Prostate gland (tissue), 2 donors: ENCODE measurements around the gene KLHL3.

ENCODE experiments used
- CTCF ChIP-seq, 4 experiments: fragments of 200-600 bp in 2 of 4; fragments of 450-650 bp in 2 of 4; sonication (generic) in 2 of 4; IDR thresholded peaks; 1 replicate in 3 of 4; 2 replicates in 1 of 4; pipeline ENCODE4 v1.5.1; 2016 to 2019; ENCODE audit warnings: antibody characterized with exemption in 4 of 4, mild to moderate bottlenecking in 2 of 4, moderate library complexity in 2 of 4
- POLR2A ChIP-seq: fragments of 450-650 bp; IDR thresholded peaks from one replicate; pipeline ENCODE4 v1.6.1; 2016; ENCODE audit warnings: antibody characterized with exemption, mild to moderate bottlenecking
- POLR2AphosphoS5 ChIP-seq: sonication (generic); formaldehyde crosslinking; IDR thresholded peaks from one replicate; pipeline ENCODE4 v1.6.1; 2017; ENCODE audit warnings: antibody characterized with exemption

- TF ChIP-seq CTCF (IDR thresholded peaks at IDR 0.05), result no peak
- TF ChIP-seq POLR2A, result no peak
- no peak for TF ChIP-seq POLR2AphosphoS5
These were observed 146.7 kb downstream of the KLHL3 start for GRCh38 chr5:137589185-137589584.
